GM23338 (cell line): ENCODE data around the gene PPFIBP1. TPM values are rescaled to one million over a fixed set of nuclear protein-coding genes. Genes with fewer than 3 reads are reported as not detected.

Experiments
- ATAC-seq: fragments of 200-7000 bp; cut with Tn5 transposase; 3 replicates; pipeline ENCODE4 v1.9.1; 2020
- DNase-seq: peaks from one replicate; pipeline ENCODE4 v3.0.0-alpha.2; 2015; ENCODE audit warnings: low spot score
- H2AFZ ChIP-seq: fragments of 200-600 bp; sonication (generic); 2 replicates; pipeline ENCODE4 v1.8.0; 2016; ENCODE audit warnings: antibody characterized with exemption, mild to moderate bottlenecking, moderate library complexity
- H3F3A ChIP-seq: fragments of 200-600 bp; sonication (generic); replicated peaks from 2 replicates; pipeline ENCODE4 v1.8.0; 2017; ENCODE audit warnings: antibody characterized with exemption, mixed run types, low read depth
- H3K27ac ChIP-seq: fragments of 200-600 bp; sonication (generic); 2 replicates; pipeline ENCODE4 v1.6.1; 2016; ENCODE audit warnings: low read depth
- H3K27me3 ChIP-seq: fragments of 200-600 bp; sonication (generic); 2 replicates; pipeline ENCODE4 v1.8.0; 2016; ENCODE audit warnings: mild to moderate bottlenecking, mixed run types, moderate library complexity; ENCODE audit not compliant: insufficient read depth
- H3K36me3 ChIP-seq: fragments of 200-600 bp; sonication (generic); 2 replicates; pipeline ENCODE4 v1.8.0; 2016; ENCODE audit warnings: mild to moderate bottlenecking; ENCODE audit not compliant: insufficient read depth
- H3K4me1 ChIP-seq: fragments of 200-600 bp; sonication (generic); 2 replicates; pipeline ENCODE4 v1.8.0; 2016; ENCODE audit warnings: mild to moderate bottlenecking, moderate library complexity; ENCODE audit not compliant: insufficient read depth
- H3K4me2 ChIP-seq: fragments of 200-600 bp; sonication (generic); 2 replicates; pipeline ENCODE4 v1.7.1; 2017; ENCODE audit warnings: mixed run types
- H3K4me3 ChIP-seq: fragments of 200-600 bp; sonication (generic); 2 replicates; pipeline ENCODE4 v1.6.1; 2016; ENCODE audit warnings: mixed run types
- H3K79me2 ChIP-seq: fragments of 200-600 bp; sonication (generic); replicated peaks from 2 replicates; pipeline ENCODE4 v1.8.0; 2017; ENCODE audit warnings: mild to moderate bottlenecking; ENCODE audit not compliant: insufficient read depth
- H3K9me2 ChIP-seq: fragments of 200-600 bp; sonication (generic); 2 replicates; pipeline ENCODE4 v1.8.0; 2017; ENCODE audit not compliant: insufficient read depth
- H4K20me1 ChIP-seq: fragments of 200-600 bp; sonication (generic); replicated peaks from 2 replicates; pipeline ENCODE4 v1.8.0; 2017; ENCODE audit warnings: mild to moderate bottlenecking; ENCODE audit not compliant: insufficient read depth
- H3K27ac Mint-ChIP-seq: 2 replicates; pipeline ENCODE4 v1.8.0; 2020; ENCODE audit warnings: inconsistent platforms, mild to moderate bottlenecking, moderate library complexity, mixed read lengths
- H3K27me3 Mint-ChIP-seq: 3 replicates; pipeline ENCODE4 v1.8.0; 2022; ENCODE audit warnings: low read depth, mild to moderate bottlenecking, moderate library complexity, mixed read lengths, inconsistent platforms; ENCODE audit not compliant: insufficient read depth, poor library complexity
- H3K36me3 Mint-ChIP-seq: 3 replicates; pipeline ENCODE4 v1.8.0; 2021; ENCODE audit warnings: low read depth, mild to moderate bottlenecking, inconsistent platforms, moderate library complexity, mixed read lengths
- H3K4me1 Mint-ChIP-seq: 3 replicates; pipeline ENCODE4 v1.8.0; 2020; ENCODE audit warnings: mild to moderate bottlenecking, inconsistent platforms, mixed read lengths
- H3K4me3 Mint-ChIP-seq: 3 replicates; pipeline ENCODE4 v1.8.0; 2021; ENCODE audit warnings: moderate library complexity, mild to moderate bottlenecking, inconsistent platforms, mixed read lengths
- H3K9me3 Mint-ChIP-seq: 3 replicates; pipeline ENCODE4 v1.8.0; 2020; ENCODE audit warnings: moderate library complexity, mild to moderate bottlenecking, inconsistent platforms, mixed read lengths
- CTCF ChIP-seq, 2 experiments: fragments of 200-600 bp in 1 of 2; sonication (generic) in 1 of 2; conservative IDR thresholded peaks; 2 replicates each; pipeline versions ENCODE4 v1.5.1 to v1.6.1; 2016 to 2017; ENCODE audit warnings: antibody characterized with exemption in 2 of 2, low read depth in 2 of 2, mild to moderate bottlenecking in 2 of 2, moderate library complexity in 1 of 2
- ETS1 ChIP-seq: IDR thresholded peaks from 2 replicates; pipeline ENCODE4 v1.6.1; 2016; ENCODE audit warnings: antibody characterized with exemption
- EZH2 ChIP-seq: fragments of 200-600 bp; sonication (generic); IDR thresholded peaks from one replicate; pipeline ENCODE4 v1.8.0; 2017; ENCODE audit warnings: antibody characterized with exemption, mild to moderate bottlenecking, low read depth; ENCODE audit not compliant: unreplicated experiment
- EZH2phosphoT487 ChIP-seq: fragments of 200-600 bp; sonication (generic); IDR thresholded peaks from one replicate; pipeline ENCODE4 v1.8.1; 2018; ENCODE audit warnings: antibody characterized with exemption; ENCODE audit not compliant: unreplicated experiment
- JUNB ChIP-seq: IDR thresholded peaks from one replicate; pipeline ENCODE4 v1.6.1; 2016; ENCODE audit warnings: antibody characterized with exemption; ENCODE audit not compliant: unreplicated experiment
- NANOG ChIP-seq: IDR thresholded peaks from 2 replicates; pipeline ENCODE4 v1.6.1; 2016; ENCODE audit warnings: antibody characterized with exemption, borderline replicate concordance
- POLR2AphosphoS5 ChIP-seq: IDR thresholded peaks from 2 replicates; pipeline ENCODE4 v1.6.1; 2016; ENCODE audit warnings: antibody characterized with exemption, low read depth
- STAT1 ChIP-seq: IDR thresholded peaks from one replicate; pipeline ENCODE4 v1.6.1; 2016; ENCODE audit warnings: antibody characterized with exemption; ENCODE audit not compliant: unreplicated experiment
- ZNF114 ChIP-seq: fragments of 250-450 bp; sonication (Bioruptor Pico); IDR thresholded peaks from 2 replicates; pipeline ENCODE4 v1.5.0; 2020; ENCODE audit warnings: mild to moderate bottlenecking, moderate library complexity
- ZNF331 ChIP-seq: fragments of 250-450 bp; sonication (Bioruptor Pico); IDR thresholded peaks from 2 replicates; pipeline ENCODE4 v1.5.0; 2020; ENCODE audit warnings: low read depth, mild to moderate bottlenecking, moderate library complexity
- ZNF462 ChIP-seq: fragments of 250-450 bp; sonication (Bioruptor Pico); IDR thresholded peaks from 2 replicates; pipeline ENCODE4 v1.5.0; 2020; ENCODE audit warnings: mild to moderate bottlenecking, moderate library complexity
- polyA plus RNA-seq: library from polyadenylated mRNA; unstranded; fragments of >200 nt; fragmentation: Nextera tagmentation; extraction: Ambion mirVana; gene quantifications from 2 replicates; pipeline ENCODE4 v1.2.1, GENCODE V29; 2016
- total RNA-seq: library from RNA; depleted of rRNA; stranded (reverse); fragments of >200 nt; shearing (Covaris generic); gene quantifications from 2 replicates; pipeline ENCODE4 v1.2.3, GENCODE V29; 2014
- TF ChIP-seq, protein P1 (sequence below): IDR thresholded peaks from one replicate; pipeline ENCODE4 v1.6.1; 2018; ENCODE audit warnings: antibody characterized with exemption; ENCODE audit not compliant: unreplicated experiment

PPFIBP1 gene
- total and polyA plus RNA-seq, 2 experiments from 2014 or later = 33.2 to 41.9 TPM

GRCh38 chr12:27583981-27584380, 60.0 kb downstream of the PPFIBP1 start (continued):
- no peak for TF ChIP-seq ZNF462 (CRISPR knock-in tag)
- no peak for TF ChIP-seq EZH2phosphoT487
- no peak for TF ChIP-seq NANOG
- TF ChIP-seq STAT1 = no peak
- TF ChIP-seq EZH2 = no peak
- TF ChIP-seq ZNF331 (CRISPR knock-in tag) = no peak
- TF ChIP-seq ZNF114 (CRISPR knock-in tag) = no peak

DNA sequence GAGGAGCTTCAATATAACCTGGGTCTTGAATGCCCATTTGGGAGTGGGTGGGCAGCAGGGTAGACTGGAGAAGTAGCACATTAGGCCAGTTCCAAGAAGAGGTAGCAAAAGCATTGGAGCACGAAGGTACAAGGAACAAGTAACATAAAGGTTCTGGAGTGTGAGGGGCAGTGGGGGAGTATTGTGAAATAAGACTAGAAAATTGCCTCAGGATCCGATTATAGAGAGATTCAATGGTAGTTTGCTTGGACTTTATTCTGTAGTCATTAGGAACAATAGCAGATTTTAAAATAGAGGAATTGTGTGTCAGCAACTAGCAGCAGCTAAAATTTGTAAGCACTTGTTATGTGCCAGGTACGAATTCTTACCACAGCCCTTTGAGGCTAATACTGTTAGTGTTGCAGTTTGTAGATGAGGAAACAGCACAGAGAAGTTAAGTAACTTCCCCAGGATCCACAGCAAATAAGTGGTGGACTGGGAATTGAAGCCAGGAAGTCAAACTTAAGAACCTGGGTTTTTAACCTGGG, 61.8 kb downstream of the PPFIBP1 start:
- Histone ChIP-seq H3K27ac (no peak overlapping the region), H3K27me3 (no peaks in the 10 kb centered on the region), H3K36me3 (no peaks in the 10 kb centered on the region), H3K4me3 (no peak overlapping the region), H3K4me2 (no peak overlapping the region), H2AFZ (no peak overlapping the region), H3K9me2 (no peaks in the 10 kb centered on the region), H3F3A (no peaks in the 10 kb centered on the region), H3K4me1 (no peaks in the 10 kb centered on the region), H4K20me1 (no peaks in the 10 kb centered on the region; the same call in 1 of the 2 replicates), H3K79me2 (peaks cover 3% of the 10 kb centered on the region; the same call in 1 of the 2 replicates)
- H3K4me3 Mint-ChIP-seq = no peak overlapping the region
- ATAC-seq (no peak), DNase-seq (no peak)
- H3K9me3 Mint-ChIP-seq = no peaks in the 10 kb centered on the region
- peaks cover 2% of the 10 kb centered on the region for H3K27me3 Mint-ChIP-seq
- H3K36me3 Mint-ChIP-seq = no peaks in the 10 kb centered on the region
- no peak overlapping the region for H3K27ac Mint-ChIP-seq
- H3K4me1 Mint-ChIP-seq = peaks cover 3% of the 10 kb centered on the region; the same call in 1 of the 3 replicates
- TF ChIP-seq STAT1 (no peak), POLR2AphosphoS5 (no peak), NANOG (no peak), ZNF114 (CRISPR knock-in tag) (no peak), CTCF (conservative IDR thresholded peaks at IDR 0.05; ENCODE audit: low read depth in 2 of 2) (no peak), EZH2phosphoT487 (no peak), JUNB (no peak), ETS1 (no peak), EZH2 (no peak)
- TF ChIP-seq, protein P1, sequence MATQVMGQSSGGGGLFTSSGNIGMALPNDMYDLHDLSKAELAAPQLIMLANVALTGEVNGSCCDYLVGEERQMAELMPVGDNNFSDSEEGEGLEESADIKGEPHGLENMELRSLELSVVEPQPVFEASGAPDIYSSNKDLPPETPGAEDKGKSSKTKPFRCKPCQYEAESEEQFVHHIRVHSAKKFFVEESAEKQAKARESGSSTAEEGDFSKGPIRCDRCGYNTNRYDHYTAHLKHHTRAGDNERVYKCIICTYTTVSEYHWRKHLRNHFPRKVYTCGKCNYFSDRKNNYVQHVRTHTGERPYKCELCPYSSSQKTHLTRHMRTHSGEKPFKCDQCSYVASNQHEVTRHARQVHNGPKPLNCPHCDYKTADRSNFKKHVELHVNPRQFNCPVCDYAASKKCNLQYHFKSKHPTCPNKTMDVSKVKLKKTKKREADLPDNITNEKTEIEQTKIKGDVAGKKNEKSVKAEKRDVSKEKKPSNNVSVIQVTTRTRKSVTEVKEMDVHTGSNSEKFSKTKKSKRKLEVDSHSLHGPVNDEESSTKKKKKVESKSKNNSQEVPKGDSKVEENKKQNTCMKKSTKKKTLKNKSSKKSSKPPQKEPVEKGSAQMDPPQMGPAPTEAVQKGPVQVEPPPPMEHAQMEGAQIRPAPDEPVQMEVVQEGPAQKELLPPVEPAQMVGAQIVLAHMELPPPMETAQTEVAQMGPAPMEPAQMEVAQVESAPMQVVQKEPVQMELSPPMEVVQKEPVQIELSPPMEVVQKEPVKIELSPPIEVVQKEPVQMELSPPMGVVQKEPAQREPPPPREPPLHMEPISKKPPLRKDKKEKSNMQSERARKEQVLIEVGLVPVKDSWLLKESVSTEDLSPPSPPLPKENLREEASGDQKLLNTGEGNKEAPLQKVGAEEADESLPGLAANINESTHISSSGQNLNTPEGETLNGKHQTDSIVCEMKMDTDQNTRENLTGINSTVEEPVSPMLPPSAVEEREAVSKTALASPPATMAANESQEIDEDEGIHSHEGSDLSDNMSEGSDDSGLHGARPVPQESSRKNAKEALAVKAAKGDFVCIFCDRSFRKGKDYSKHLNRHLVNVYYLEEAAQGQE = no peak
